Lung (tissue), 12 donors: ENCODE measurements around the gene ADGRL2. TPM values are rescaled to one million over a fixed set of nuclear protein-coding genes. Genes with fewer than 3 reads are reported as not detected.

Experiments
- ATAC-seq: fragments of 200-7000 bp; cut with Tn5 transposase; one replicate; pipeline ENCODE4 v1.9.1; 2020; ENCODE audit warnings: moderate number of reproducible peaks; ENCODE audit not compliant: insufficient read depth, low FRiP score
- DNase-seq, 3 donors: peaks; one replicate each; pipeline ENCODE4 v3.0.0-alpha.2; 2013 to 2017
- H3K27ac ChIP-seq, 2 donors: one replicate each; pipeline ENCODE4 v1.5.1; 2013; ENCODE audit warnings: mild to moderate bottlenecking in 2 of 2, moderate library complexity in 2 of 2, control low read depth in 1 of 2, inconsistent platforms in 1 of 2, low read depth in 1 of 2, low read length in 1 of 2
- H3K27me3 ChIP-seq, 3 donors: one replicate each; pipeline ENCODE4 v1.5.1; 2013; ENCODE audit warnings: low read length in 2 of 3; ENCODE audit not compliant: control insufficient read depth in 3 of 3, insufficient read depth in 3 of 3
- H3K36me3 ChIP-seq, 4 donors: one replicate each; pipeline ENCODE4 v1.5.1; 2013; ENCODE audit warnings: low read length in 4 of 4, mild to moderate bottlenecking in 1 of 4, moderate library complexity in 1 of 4; ENCODE audit not compliant: control insufficient read depth in 4 of 4, insufficient read depth in 4 of 4
- H3K4me1 ChIP-seq, 5 donors: one replicate each; pipeline ENCODE4 v1.5.1; 2013; ENCODE audit warnings: low read length in 5 of 5, mild to moderate bottlenecking in 2 of 5, moderate library complexity in 1 of 5; ENCODE audit not compliant: control insufficient read depth in 5 of 5, insufficient read depth in 5 of 5
- H3K4me3 ChIP-seq: one replicate; pipeline ENCODE4 v1.5.1; 2013; ENCODE audit warnings: mild to moderate bottlenecking, control low read depth, moderate library complexity
- H3K9ac ChIP-seq, 2 donors: one replicate each; pipeline ENCODE4 v1.5.1; 2013; ENCODE audit warnings: low read length in 2 of 2, control low read depth in 1 of 2; ENCODE audit not compliant: insufficient read depth in 1 of 2
- H3K9me3 ChIP-seq, 4 donors: one replicate each; pipeline ENCODE4 v1.5.1; 2013; ENCODE audit warnings: low read length in 3 of 4, mild to moderate bottlenecking in 1 of 4, moderate library complexity in 1 of 4; ENCODE audit not compliant: control insufficient read depth in 4 of 4, insufficient read depth in 3 of 4
- WGBS, 2 donors: extraction: QIAGEN DNeasy Blood & Tissue Kit; methylation state at CpG; one replicate each; pipeline ENCODE4 v1.1.7; 2013; 5-methylcytosine and 5-hydroxymethylcytosine counted together
- polyA plus RNA-seq, 2 donors: library from polyadenylated mRNA; stranded (reverse); fragments of 200-250 nt; gene quantifications; one replicate each; pipeline ENCODE4 v1.2.1, GENCODE V29; 2013
- total RNA-seq, 2 donors: library from RNA; depleted of rRNA in 1 of 2; stranded (reverse); fragments of >200 nt in 1 of 2; gene quantifications; one replicate each; pipeline ENCODE4 v1.2.1, GENCODE V29; 2014 to 2021
- TF ChIP-seq, protein P1 (sequence below): IDR thresholded peaks from 2 replicates; pipeline ENCODE4 v1.5.1; 2012; ENCODE audit warnings: mild to moderate bottlenecking; ENCODE audit errors: control extremely low read depth, extremely low read depth
- donor health status: control.
- donor health status: control.
- donor health status: Bipolar disorder and iron deficiency.
- donor health status: healthy.
- donor health status: DM: yes; HTN: yes; CAD: no.

Gene ADGRL2
- total and polyA plus RNA-seq, 4 donors: 32.5 to 421 (median 72.1) TPM

GRCh38 chr1:82032068-82032467 lies 231.3 kb downstream of the ADGRL2 start:
- no peak for ATAC-seq
- TF ChIP-seq, protein P1, sequence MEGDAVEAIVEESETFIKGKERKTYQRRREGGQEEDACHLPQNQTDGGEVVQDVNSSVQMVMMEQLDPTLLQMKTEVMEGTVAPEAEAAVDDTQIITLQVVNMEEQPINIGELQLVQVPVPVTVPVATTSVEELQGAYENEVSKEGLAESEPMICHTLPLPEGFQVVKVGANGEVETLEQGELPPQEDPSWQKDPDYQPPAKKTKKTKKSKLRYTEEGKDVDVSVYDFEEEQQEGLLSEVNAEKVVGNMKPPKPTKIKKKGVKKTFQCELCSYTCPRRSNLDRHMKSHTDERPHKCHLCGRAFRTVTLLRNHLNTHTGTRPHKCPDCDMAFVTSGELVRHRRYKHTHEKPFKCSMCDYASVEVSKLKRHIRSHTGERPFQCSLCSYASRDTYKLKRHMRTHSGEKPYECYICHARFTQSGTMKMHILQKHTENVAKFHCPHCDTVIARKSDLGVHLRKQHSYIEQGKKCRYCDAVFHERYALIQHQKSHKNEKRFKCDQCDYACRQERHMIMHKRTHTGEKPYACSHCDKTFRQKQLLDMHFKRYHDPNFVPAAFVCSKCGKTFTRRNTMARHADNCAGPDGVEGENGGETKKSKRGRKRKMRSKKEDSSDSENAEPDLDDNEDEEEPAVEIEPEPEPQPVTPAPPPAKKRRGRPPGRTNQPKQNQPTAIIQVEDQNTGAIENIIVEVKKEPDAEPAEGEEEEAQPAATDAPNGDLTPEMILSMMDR: no peak

DNA sequence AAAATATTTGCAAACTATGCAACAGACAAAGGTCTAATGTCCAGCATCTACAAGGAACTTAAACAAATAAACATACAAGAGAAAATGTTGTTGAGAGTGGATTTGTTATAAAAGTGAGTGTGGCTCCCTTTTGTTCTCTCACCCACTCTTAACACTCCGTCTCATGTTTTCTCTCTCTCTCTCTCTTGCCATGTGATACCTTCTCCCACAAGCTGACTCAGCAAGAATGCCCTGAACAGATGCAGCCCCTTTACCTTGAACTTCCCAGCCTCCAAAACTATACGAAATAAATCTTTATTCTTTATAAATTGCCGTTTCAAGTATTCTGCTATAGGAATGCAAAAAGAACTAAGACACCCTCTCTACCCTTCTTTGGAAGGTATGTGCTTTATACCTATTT lies 234.1 kb downstream of the ADGRL2 start:
- H3K27me3 ChIP-seq: no peaks in the 10 kb centered on the region
- H3K9ac ChIP-seq: no peak overlapping the region
- no peak for ATAC-seq
- no peaks in the 10 kb centered on the region for H3K36me3 ChIP-seq
- no peak for DNase-seq
- H3K27ac ChIP-seq: no peak overlapping the region
- TF ChIP-seq, protein P1: no peak
- no peaks in the 10 kb centered on the region for H3K9me3 ChIP-seq
- WGBS, 2 donors: 90 to 93% methylated on average over 3 of the region's 3 CpGs
- H3K4me1 ChIP-seq: no peaks in the 10 kb centered on the region
- no peak overlapping the region for H3K4me3 ChIP-seq

More at GRCh38 chr1:82032068-82032467, 231.3 kb downstream of the ADGRL2 start:
- H3K9me3 ChIP-seq: no peaks in the 10 kb centered on the region
- DNase-seq: no peak
- no peak overlapping the region for H3K27ac ChIP-seq
- no peak overlapping the region for H3K4me3 ChIP-seq
- no peaks in the 10 kb centered on the region for H3K27me3 ChIP-seq
- H3K9ac ChIP-seq: no peak overlapping the region
- WGBS, 2 donors: 85% methylated on average over 2 of the region's 2 CpGs
- no peaks in the 10 kb centered on the region for H3K4me1 ChIP-seq
- no peaks in the 10 kb centered on the region for H3K36me3 ChIP-seq
